Gastroesophageal sphincter (tissue), 4 donors: ENCODE data around the gene BOC. TPM values are rescaled to one million over a fixed set of nuclear protein-coding genes. Genes with fewer than 3 reads are reported as not detected.

ENCODE experiments used
- ATAC-seq: fragments of 150-250 bp; one replicate; pipeline ENCODE4 v1.9.1; 2016; ENCODE audit warnings: mild to moderate bottlenecking, moderate library complexity
- H3K27ac ChIP-seq, 4 donors: fragments of 200-600 bp; sonication (generic) in 3 of 4; 1 replicate in 3 of 4; 2 replicates in 1 of 4; pipeline ENCODE4 v1.5.1; 2016 to 2019
- H3K27me3 ChIP-seq: fragments of 200-600 bp; sonication (generic); one replicate; pipeline ENCODE4 v1.5.1; 2019
- H3K36me3 ChIP-seq, 2 donors: fragments of 200-600 bp; sonication (generic); one replicate each; pipeline ENCODE4 v1.5.1; 2019; ENCODE audit warnings: control low read depth in 1 of 2
- H3K4me1 ChIP-seq, 3 donors: fragments of 200-600 bp; sonication (generic); 1 replicate in 2 of 3; 2 replicates in 1 of 3; pipeline ENCODE4 v1.5.1; 2016 to 2019; ENCODE audit warnings: control low read depth in 2 of 3
- H3K4me3 ChIP-seq, 2 donors: fragments of 200-600 bp; sonication (generic); one replicate each; pipeline ENCODE4 v1.5.1; 2019; ENCODE audit warnings: mild to moderate bottlenecking in 1 of 2, moderate library complexity in 1 of 2
- H3K9me3 ChIP-seq, 3 donors: fragments of 200-600 bp; sonication (generic); one replicate each; pipeline ENCODE4 v1.5.1; 2017 to 2019; ENCODE audit warnings: control low read depth in 2 of 3
- EP300 ChIP-seq: sonication (generic); formaldehyde crosslinking; IDR thresholded peaks from one replicate; pipeline ENCODE4 v1.6.1; 2017; ENCODE audit warnings: antibody characterized with exemption, mild to moderate bottlenecking
- POLR2A ChIP-seq, 2 donors: fragments of 450-650 bp; IDR thresholded peaks; one replicate each; pipeline ENCODE4 v1.6.1; 2017; ENCODE audit warnings: antibody characterized with exemption in 2 of 2, mild to moderate bottlenecking in 2 of 2, moderate library complexity in 1 of 2
- POLR2AphosphoS5 ChIP-seq: sonication (generic); formaldehyde crosslinking; IDR thresholded peaks from one replicate; pipeline ENCODE4 v1.6.1; 2017; ENCODE audit warnings: antibody characterized with exemption
- WGBS, 2 donors: methylation state at CpG; one replicate each; pipeline ENCODE4 v1.1.5; 2018; ENCODE audit warnings: low coverage in 1 of 2; 5-methylcytosine and 5-hydroxymethylcytosine counted together
- total RNA-seq, 4 donors: library from RNA; depleted of rRNA; stranded (reverse); fragments of >200 nt; gene quantifications; one replicate each; pipeline ENCODE4 v1.1.0, GENCODE V29; 2016
- TF ChIP-seq, protein P1 (sequence below), 4 experiments: fragments of 200-600 bp in 2 of 4; fragments of 450-650 bp in 2 of 4; sonication (generic) in 1 of 4; IDR thresholded peaks; one replicate each; pipeline ENCODE4 v1.5.1; 2017 to 2019; ENCODE audit warnings: antibody characterized with exemption in 4 of 4, mild to moderate bottlenecking in 2 of 4, moderate library complexity in 2 of 4

The BOC gene
- total RNA-seq, 4 donors from 2014 or later: 41.5 to 130 (median 73.9) TPM

DNA sequence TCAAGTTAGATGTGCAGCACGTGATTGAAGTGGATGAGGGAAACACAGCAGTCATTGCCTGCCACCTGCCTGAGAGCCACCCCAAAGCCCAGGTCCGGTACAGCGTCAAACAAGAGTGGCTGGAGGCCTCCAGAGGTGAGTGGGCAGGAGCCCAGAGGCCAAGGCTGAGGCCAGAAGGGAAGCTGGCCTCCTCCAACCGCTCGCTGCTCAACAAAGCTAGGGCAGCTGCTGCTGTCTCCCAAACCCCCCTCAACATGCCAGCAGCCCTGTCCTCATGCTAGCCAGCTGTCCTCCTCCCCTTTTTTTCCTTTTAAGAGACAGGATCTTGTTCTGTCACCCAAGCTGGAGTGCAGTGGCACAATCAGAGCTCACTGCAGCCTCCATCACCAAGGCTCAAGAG is 57.0 kb downstream of the BOC start:
- WGBS, 2 donors: 93 to 94% methylated on average over 2 of the region's 5 CpGs
- Histone ChIP-seq H3K27ac (peak overlapping the region in 2 of 4 donors; percentile 38 to 85), H3K9me3 (no peaks in the 10 kb centered on the region), H3K4me1 (peaks cover 0 to 80% (median 19%) of the 10 kb centered on the region in 3 donors), H3K27me3 (no peaks in the 10 kb centered on the region), H3K36me3 (peaks cover 0 to 69% of the 10 kb centered on the region in 2 donors), H3K4me3 (no peak overlapping the region)
- no peak for ATAC-seq
- TF ChIP-seq POLR2AphosphoS5 (no peak), POLR2A (IDR thresholded peaks at IDR 0.05) (no peak), EP300 (no peak)
- TF ChIP-seq, protein P1, sequence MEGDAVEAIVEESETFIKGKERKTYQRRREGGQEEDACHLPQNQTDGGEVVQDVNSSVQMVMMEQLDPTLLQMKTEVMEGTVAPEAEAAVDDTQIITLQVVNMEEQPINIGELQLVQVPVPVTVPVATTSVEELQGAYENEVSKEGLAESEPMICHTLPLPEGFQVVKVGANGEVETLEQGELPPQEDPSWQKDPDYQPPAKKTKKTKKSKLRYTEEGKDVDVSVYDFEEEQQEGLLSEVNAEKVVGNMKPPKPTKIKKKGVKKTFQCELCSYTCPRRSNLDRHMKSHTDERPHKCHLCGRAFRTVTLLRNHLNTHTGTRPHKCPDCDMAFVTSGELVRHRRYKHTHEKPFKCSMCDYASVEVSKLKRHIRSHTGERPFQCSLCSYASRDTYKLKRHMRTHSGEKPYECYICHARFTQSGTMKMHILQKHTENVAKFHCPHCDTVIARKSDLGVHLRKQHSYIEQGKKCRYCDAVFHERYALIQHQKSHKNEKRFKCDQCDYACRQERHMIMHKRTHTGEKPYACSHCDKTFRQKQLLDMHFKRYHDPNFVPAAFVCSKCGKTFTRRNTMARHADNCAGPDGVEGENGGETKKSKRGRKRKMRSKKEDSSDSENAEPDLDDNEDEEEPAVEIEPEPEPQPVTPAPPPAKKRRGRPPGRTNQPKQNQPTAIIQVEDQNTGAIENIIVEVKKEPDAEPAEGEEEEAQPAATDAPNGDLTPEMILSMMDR (IDR thresholded peaks at IDR 0.05): no peak

DNA sequence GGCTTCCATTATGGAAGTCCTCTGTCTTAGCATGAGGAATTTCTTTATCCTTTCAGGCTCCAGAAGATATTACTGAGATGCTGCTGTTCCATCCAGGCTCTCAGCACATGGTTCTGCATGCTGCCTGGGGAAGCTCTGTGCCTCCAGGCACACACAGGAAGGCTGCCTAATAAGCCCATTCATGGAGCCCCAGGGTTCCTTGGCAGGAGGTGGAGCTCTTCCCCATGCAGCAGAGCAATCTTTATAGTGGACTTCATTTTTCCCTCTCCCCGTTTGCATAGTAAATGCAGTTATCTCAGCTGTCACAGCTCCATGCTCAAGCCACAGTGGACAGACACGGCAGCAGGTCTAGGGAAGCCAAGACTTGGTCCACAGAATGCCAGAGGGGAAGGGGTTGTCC is 57.6 kb downstream of the BOC start:
- no peak for ATAC-seq

DNA sequence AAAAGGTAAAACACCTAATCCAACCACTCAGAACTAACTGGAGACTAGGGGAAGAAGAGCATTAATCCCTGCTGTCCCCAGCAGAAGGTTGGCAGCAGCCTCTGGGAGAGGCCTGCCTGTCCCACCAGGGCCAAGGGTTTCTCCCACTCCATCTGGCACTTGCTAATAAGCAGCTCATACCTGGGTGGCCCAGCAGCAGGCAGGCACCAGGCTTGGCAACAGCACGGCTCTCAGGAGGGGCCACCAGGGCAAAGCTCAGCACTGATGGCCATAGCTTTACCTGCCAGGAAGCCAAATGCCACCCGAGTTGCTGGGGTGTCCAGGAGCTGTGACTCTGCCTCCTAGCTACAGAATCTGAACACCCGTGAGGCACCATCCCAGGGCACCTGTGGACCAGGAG is 58.3 kb downstream of the BOC start:
- Histone ChIP-seq H3K4me1 (peaks cover 0 to 76% (median 14%) of the 10 kb centered on the region in 3 donors), H3K4me3 (no peak overlapping the region), H3K36me3 (peaks cover 0 to 78% of the 10 kb centered on the region in 2 donors), H3K27me3 (no peaks in the 10 kb centered on the region), H3K9me3 (no peaks in the 10 kb centered on the region), H3K27ac (peak overlapping the region in 3 of 4 donors; percentile 14 to 85 (median 52))
- ATAC-seq: no peak
- 83% methylated on average over 2 of the region's 3 CpGs; no CpG with 5 or more reads in 1 of the 2 donors for WGBS, 2 donors
- TF ChIP-seq POLR2A (IDR thresholded peaks at IDR 0.05) (no peak), EP300 (no peak), POLR2AphosphoS5 (no peak)
- TF ChIP-seq, protein P1 (IDR thresholded peaks at IDR 0.05): no peak

More for the DNA sequence above, 57.6 kb downstream of the BOC start:
- H3K27ac ChIP-seq: peak overlapping the region in 2 of 4 donors; percentile 38 to 85
- H3K4me1 ChIP-seq: peaks cover 0 to 76% (median 19%) of the 10 kb centered on the region in 3 donors
- no peak for TF ChIP-seq EP300
- TF ChIP-seq POLR2A (IDR thresholded peaks at IDR 0.05): no peak
- TF ChIP-seq POLR2AphosphoS5: no peak
- TF ChIP-seq, protein P1 (IDR thresholded peaks at IDR 0.05): no peak
- H3K36me3 ChIP-seq: peaks cover 0 to 70% of the 10 kb centered on the region in 2 donors
- 11 to 93% methylated on average over 1 to 2 of the region's 2 CpGs for WGBS, 2 donors
- H3K27me3 ChIP-seq: no peaks in the 10 kb centered on the region
- H3K4me3 ChIP-seq: no peak overlapping the region
- no peaks in the 10 kb centered on the region for H3K9me3 ChIP-seq

DNA sequence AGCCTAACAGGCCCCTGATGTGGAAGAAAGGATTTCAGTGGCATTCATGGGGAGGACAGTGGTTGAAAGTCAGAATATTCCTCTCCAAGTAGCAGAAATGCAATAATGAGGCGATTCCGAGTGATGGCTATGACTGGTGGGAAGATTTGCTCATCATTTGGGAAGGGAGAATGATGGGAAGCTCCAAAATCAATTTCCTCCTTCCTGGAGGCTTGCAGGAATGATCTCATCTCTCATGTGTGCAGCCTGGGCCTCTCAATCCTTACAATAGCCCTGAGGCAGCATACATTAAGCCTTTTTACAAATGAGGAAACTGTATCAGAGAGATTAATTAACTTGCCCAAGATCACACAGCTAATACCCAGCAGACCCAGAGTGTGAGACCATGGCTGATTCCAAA is 58.7 kb downstream of the BOC start:
- 65 to 79% methylated on average over 2 of the region's 2 CpGs for WGBS, 2 donors
- no peaks in the 10 kb centered on the region for H3K9me3 ChIP-seq
- H3K27ac ChIP-seq: peak overlapping the region in 3 of 4 donors; percentile 14 to 85 (median 52)
- peaks cover 0 to 82% of the 10 kb centered on the region in 2 donors for H3K36me3 ChIP-seq
- no peak for TF ChIP-seq EP300
- TF ChIP-seq, protein P1 (IDR thresholded peaks at IDR 0.05): no peak
- no peak for TF ChIP-seq POLR2A (IDR thresholded peaks at IDR 0.05)
- no peak for TF ChIP-seq POLR2AphosphoS5
- peaks cover 0 to 76% (median 11%) of the 10 kb centered on the region in 3 donors for H3K4me1 ChIP-seq
- H3K4me3 ChIP-seq: no peak overlapping the region
- ATAC-seq: no peak
- no peaks in the 10 kb centered on the region for H3K27me3 ChIP-seq

DNA sequence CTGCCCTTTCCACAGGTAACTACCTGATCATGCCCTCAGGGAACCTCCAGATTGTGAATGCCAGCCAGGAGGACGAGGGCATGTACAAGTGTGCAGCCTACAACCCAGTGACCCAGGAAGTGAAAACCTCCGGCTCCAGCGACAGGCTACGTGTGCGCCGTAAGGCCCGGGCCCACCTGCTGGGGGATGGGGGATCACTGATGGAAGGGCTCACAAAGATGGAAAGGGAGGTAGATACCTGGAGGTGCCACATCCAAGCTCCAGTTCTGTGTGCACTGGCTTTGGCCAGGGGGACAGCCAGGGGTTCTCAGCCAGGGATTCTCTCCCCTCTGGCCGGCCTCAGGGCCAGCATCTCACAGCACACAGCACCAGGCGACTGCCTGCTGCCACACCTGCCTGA is 59.4 kb downstream of the BOC start:
- Histone ChIP-seq H3K27me3 (no peaks in the 10 kb centered on the region), H3K4me1 (peaks cover 3 to 76% (median 11%) of the 10 kb centered on the region in 3 donors), H3K27ac (peak overlapping the region in 3 of 4 donors; percentile 52 to 85 (median 57)), H3K9me3 (no peaks in the 10 kb centered on the region), H3K36me3 (peaks cover 0 to 82% of the 10 kb centered on the region in 2 donors), H3K4me3 (no peak overlapping the region)
- no peak for TF ChIP-seq POLR2A (IDR thresholded peaks at IDR 0.05)
- no peak for TF ChIP-seq POLR2AphosphoS5
- no peak for TF ChIP-seq EP300
- TF ChIP-seq, protein P1 (IDR thresholded peaks at IDR 0.05): no peak
- ATAC-seq: no peak
- 100% methylated on average over 1 of the region's 9 CpGs; no CpG with 5 or more reads in 1 of the 2 donors for WGBS, 2 donors
